HL-60 (cell line): Measurements from ENCODE around the gene ATP8B4.

ENCODE experiments used
- DNase-seq, 2 experiments: peaks; one replicate each; pipeline ENCODE4 v3.0.0-alpha.2; 2010 to 2020; ENCODE audit warnings: low read depth in 1 of 2, low spot score in 1 of 2
- H3K27ac ChIP-seq: fragments of 250-450 bp; sonication (Bioruptor Pico); replicated peaks from 2 replicates; pipeline ENCODE4 v1.5.1; 2020; ENCODE audit warnings: mild to moderate bottlenecking, moderate library complexity
- H3K27me3 ChIP-seq: fragments of 250-450 bp; sonication (Bioruptor Pico); 2 replicates; pipeline ENCODE4 v1.5.1; 2021; ENCODE audit warnings: mild to moderate bottlenecking, moderate library complexity; ENCODE audit not compliant: insufficient read depth, poor library complexity, severe bottlenecking
- H3K4me3 ChIP-seq: replicated peaks from 2 replicates; pipeline ENCODE4 v1.5.1; 2011; ENCODE audit warnings: mild to moderate bottlenecking, control low read depth, low read length; ENCODE audit not compliant: insufficient read depth
- CTCF ChIP-seq: IDR thresholded peaks from one replicate; pipeline ENCODE4 v1.5.1; 2011; ENCODE audit warnings: low read length, control low read depth, inconsistent platforms; ENCODE audit not compliant: insufficient read depth
- GABPA ChIP-seq: IDR thresholded peaks from 2 replicates; pipeline ENCODE4 v1.6.1; 2012; ENCODE audit warnings: low read depth
- POLR2AphosphoS5 ChIP-seq: IDR thresholded peaks from 2 replicates; pipeline ENCODE4 v1.6.1; 2012; ENCODE audit warnings: low read depth
- REST ChIP-seq: IDR thresholded peaks from 2 replicates; pipeline ENCODE4 v1.6.1; 2012; ENCODE audit warnings: low read depth; ENCODE audit not compliant: insufficient replicate concordance
- SPI1 ChIP-seq: IDR thresholded peaks from 2 replicates; pipeline ENCODE4 v1.6.1; 2012; ENCODE audit warnings: low read depth, mild to moderate bottlenecking, borderline replicate concordance

ATP8B4 gene

GRCh38 chr15:49852756-49853155, 266.3 kb downstream of the ATP8B4 start:
- no peak for TF ChIP-seq SPI1
- no peak for TF ChIP-seq REST
- TF ChIP-seq GABPA: no peak
- no peak for TF ChIP-seq CTCF
- TF ChIP-seq POLR2AphosphoS5: no peak
- DNase-seq: no peak
- Histone ChIP-seq H3K27ac (no peak overlapping the region), H3K4me3 (no peak overlapping the region), H3K27me3 (no peaks in the 10 kb centered on the region)

- no peak for DNase-seq
- no peak for TF ChIP-seq CTCF
- no peak for TF ChIP-seq POLR2AphosphoS5
- TF ChIP-seq SPI1: no peak
- no peak for TF ChIP-seq GABPA
- no peak for TF ChIP-seq REST
- H3K4me3 ChIP-seq: no peak overlapping the region
- no peak overlapping the region for H3K27ac ChIP-seq
- no peaks in the 10 kb centered on the region for H3K27me3 ChIP-seq
These were observed 270.2 kb downstream of the ATP8B4 start for GRCh38 chr15:49848807-49849206.

DNA sequence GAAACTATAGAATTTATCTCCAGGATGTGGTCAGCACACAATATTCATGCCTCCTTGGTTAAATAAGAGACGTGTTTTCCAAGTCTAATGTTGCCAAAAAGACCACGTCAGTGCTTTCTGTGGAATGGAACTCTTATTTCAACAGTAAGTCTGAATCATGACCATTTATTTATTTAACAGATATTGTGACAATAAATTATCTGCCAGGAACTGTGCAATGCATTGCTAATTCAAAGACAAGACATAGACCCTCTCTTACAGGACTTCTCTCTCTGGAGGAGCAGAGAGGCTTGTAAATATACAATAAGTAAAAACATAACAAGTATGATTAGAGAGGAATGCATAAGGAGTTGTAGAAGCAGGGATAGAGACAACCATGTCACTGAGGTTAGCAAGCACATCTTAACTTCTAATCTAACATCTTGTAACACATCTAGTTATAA, 270.7 kb downstream of the ATP8B4 start:
- TF ChIP-seq POLR2AphosphoS5 (no peak), SPI1 (no peak), CTCF (no peak), REST (no peak), GABPA (no peak)
- no peak overlapping the region for H3K4me3 ChIP-seq
- no peak for DNase-seq
- no peak overlapping the region for H3K27ac ChIP-seq
- no peaks in the 10 kb centered on the region for H3K27me3 ChIP-seq
